Peyer's patch (tissue), 4 donors: Measurements from ENCODE around the gene BCAS3.

Source experiments
- POLR2A ChIP-seq, 2 donors: fragments of 450-650 bp; IDR thresholded peaks; one replicate each; pipeline ENCODE4 v1.5.1; 2017; ENCODE audit warnings: antibody characterized with exemption in 2 of 2, mild to moderate bottlenecking in 2 of 2, moderate library complexity in 2 of 2
- TF ChIP-seq, protein P1 (sequence below), 6 experiments: fragments of 450-650 bp in 4 of 6; fragments of 200-600 bp in 2 of 6; sonication (generic) in 1 of 6; IDR thresholded peaks; one replicate each; pipeline ENCODE4 v1.5.1; 2017 to 2019; ENCODE audit warnings: antibody characterized with exemption in 6 of 6, mild to moderate bottlenecking in 3 of 6, moderate library complexity in 1 of 6

DNA sequence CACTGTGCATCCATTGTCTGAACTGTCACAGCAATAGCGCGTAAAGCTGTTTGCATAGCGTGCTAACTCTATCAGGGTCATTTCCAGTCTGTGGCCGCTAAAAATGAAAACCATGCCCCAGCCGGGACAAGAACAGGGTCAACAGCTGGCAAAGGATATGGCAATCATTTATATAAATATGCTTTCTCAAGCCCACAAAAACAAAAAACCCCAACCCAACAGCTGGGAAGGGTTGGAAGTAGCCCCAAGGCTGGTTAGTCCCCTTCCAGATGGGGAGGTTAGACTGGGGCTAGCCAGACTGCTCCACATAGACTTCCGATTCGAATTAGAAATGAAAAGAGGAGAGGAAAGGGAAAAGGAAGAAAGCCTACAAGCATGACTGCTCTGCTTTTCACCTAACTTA is 518.7 kb downstream of the BCAS3 start:
- TF ChIP-seq, protein P1, sequence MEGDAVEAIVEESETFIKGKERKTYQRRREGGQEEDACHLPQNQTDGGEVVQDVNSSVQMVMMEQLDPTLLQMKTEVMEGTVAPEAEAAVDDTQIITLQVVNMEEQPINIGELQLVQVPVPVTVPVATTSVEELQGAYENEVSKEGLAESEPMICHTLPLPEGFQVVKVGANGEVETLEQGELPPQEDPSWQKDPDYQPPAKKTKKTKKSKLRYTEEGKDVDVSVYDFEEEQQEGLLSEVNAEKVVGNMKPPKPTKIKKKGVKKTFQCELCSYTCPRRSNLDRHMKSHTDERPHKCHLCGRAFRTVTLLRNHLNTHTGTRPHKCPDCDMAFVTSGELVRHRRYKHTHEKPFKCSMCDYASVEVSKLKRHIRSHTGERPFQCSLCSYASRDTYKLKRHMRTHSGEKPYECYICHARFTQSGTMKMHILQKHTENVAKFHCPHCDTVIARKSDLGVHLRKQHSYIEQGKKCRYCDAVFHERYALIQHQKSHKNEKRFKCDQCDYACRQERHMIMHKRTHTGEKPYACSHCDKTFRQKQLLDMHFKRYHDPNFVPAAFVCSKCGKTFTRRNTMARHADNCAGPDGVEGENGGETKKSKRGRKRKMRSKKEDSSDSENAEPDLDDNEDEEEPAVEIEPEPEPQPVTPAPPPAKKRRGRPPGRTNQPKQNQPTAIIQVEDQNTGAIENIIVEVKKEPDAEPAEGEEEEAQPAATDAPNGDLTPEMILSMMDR (IDR thresholded peaks at IDR 0.05): no peak
- TF ChIP-seq POLR2A (IDR thresholded peaks at IDR 0.05): no peak
